HUES64 (cell line): Measurements from ENCODE around the gene ABHD6.
"Not testable (repeated sequence)": the region's sequence is repeated elsewhere in the genome, so short reads cannot be mapped to it uniquely, and the experiment has no call there.

Source experiments
- H3K27ac ChIP-seq: 2 replicates; pipeline ENCODE4 v1.7.0; 2013; ENCODE audit warnings: low read depth, low read length, inconsistent platforms
- H3K27me3 ChIP-seq: 2 replicates; pipeline ENCODE4 v1.6.1; 2013; ENCODE audit warnings: mild to moderate bottlenecking, low read length; ENCODE audit not compliant: insufficient read depth
- H3K36me3 ChIP-seq: 2 replicates; pipeline ENCODE4 v1.6.1; 2013; ENCODE audit warnings: mild to moderate bottlenecking, low read length; ENCODE audit not compliant: insufficient read depth
- H3K4me1 ChIP-seq: 2 replicates; pipeline ENCODE4 v1.6.1; 2013; ENCODE audit warnings: mild to moderate bottlenecking, low read length, moderate library complexity; ENCODE audit not compliant: insufficient read depth
- H3K4me3 ChIP-seq: 2 replicates; pipeline ENCODE4 v1.5.1; 2013; ENCODE audit warnings: mild to moderate bottlenecking, low read length, moderate library complexity
- H3K9ac ChIP-seq: 2 replicates; pipeline ENCODE4 v1.6.1; 2013; ENCODE audit warnings: mild to moderate bottlenecking, low read depth, low read length
- H3K9me3 ChIP-seq: 2 replicates; pipeline ENCODE4 v1.6.1; 2013; ENCODE audit warnings: low read depth, low read length; ENCODE audit not compliant: insufficient read depth
- WGBS: fragments of 150-250, 120-280 bp; methylation state at CpG from one replicate; pipeline ENCODE4 v1.1.7; 2013; ENCODE audit warnings: missing lambda C conversion rate; 5-methylcytosine and 5-hydroxymethylcytosine counted together

ABHD6 gene

GRCh38 chr3:58261954-58262666, 24.5 kb downstream of the ABHD6 start:
- H3K9ac ChIP-seq: no peak overlapping the region
- H3K4me1 ChIP-seq: no peaks in the 10 kb centered on the region
- 94% methylated on average over 3 of the region's 3 CpGs for WGBS
- no peaks in the 10 kb centered on the region for H3K9me3 ChIP-seq
- no peaks in the 10 kb centered on the region for H3K36me3 ChIP-seq
- H3K4me3 ChIP-seq: no peak overlapping the region
- H3K27ac ChIP-seq: no peak overlapping the region
- no peaks in the 10 kb centered on the region for H3K27me3 ChIP-seq

GRCh38 chr3:58266577-58266976, 29.0 kb downstream of the ABHD6 start:
- Histone ChIP-seq H3K4me1 (no peaks in the 10 kb centered on the region), H3K27ac (no peak overlapping the region), H3K36me3 (no peaks in the 10 kb centered on the region), H3K4me3 (no peak overlapping the region), H3K9ac (no peak overlapping the region), H3K9me3 (no peaks in the 10 kb centered on the region), H3K27me3 (no peaks in the 10 kb centered on the region)
- no CpG with 5 or more reads among the region's 1 CpG for WGBS

GRCh38 chr3:58267543-58267942, 30.0 kb downstream of the ABHD6 start:
- not testable (repeated sequence) for H3K27ac ChIP-seq, H3K36me3 ChIP-seq, H3K27me3 ChIP-seq, H3K4me3 ChIP-seq, H3K9me3 ChIP-seq, H3K9ac ChIP-seq, H3K4me1 ChIP-seq
- WGBS: 100% methylated on average over 1 of the region's 1 CpG

- Histone ChIP-seq H3K27ac (no peak overlapping the region), H3K9me3 (no peaks in the 10 kb centered on the region), H3K36me3 (no peaks in the 10 kb centered on the region), H3K4me3 (no peak overlapping the region), H3K27me3 (no peaks in the 10 kb centered on the region), H3K4me1 (no peaks in the 10 kb centered on the region), H3K9ac (no peak overlapping the region)
- WGBS: 94% methylated on average over 2 of the region's 2 CpGs
Observed at GRCh38 chr3:58269356-58269755, 31.8 kb downstream of the ABHD6 start.

- H3K27ac ChIP-seq: no peak overlapping the region
- no peak overlapping the region for H3K9ac ChIP-seq
- H3K27me3 ChIP-seq: no peaks in the 10 kb centered on the region
- H3K36me3 ChIP-seq: no peaks in the 10 kb centered on the region
- H3K4me3 ChIP-seq: no peak overlapping the region
- WGBS: 95% methylated on average over 2 of the region's 2 CpGs
- no peaks in the 10 kb centered on the region for H3K4me1 ChIP-seq
- H3K9me3 ChIP-seq: no peaks in the 10 kb centered on the region
Observed at GRCh38 chr3:58270485-58270884, 32.9 kb downstream of the ABHD6 start.

GRCh38 chr3:58271901-58272501, 34.4 kb downstream of the ABHD6 start:
- 93% methylated on average over 4 of the region's 7 CpGs for WGBS
- no peak overlapping the region for H3K27ac ChIP-seq
- no peak overlapping the region for H3K9ac ChIP-seq
- H3K36me3 ChIP-seq: no peaks in the 10 kb centered on the region
- no peaks in the 10 kb centered on the region for H3K9me3 ChIP-seq
- H3K27me3 ChIP-seq: no peaks in the 10 kb centered on the region
- H3K4me3 ChIP-seq: no peak overlapping the region
- H3K4me1 ChIP-seq: no peaks in the 10 kb centered on the region

- no peaks in the 10 kb centered on the region for H3K4me1 ChIP-seq
- WGBS: 97% methylated on average over 3 of the region's 3 CpGs
- no peak overlapping the region for H3K4me3 ChIP-seq
- H3K9me3 ChIP-seq: no peaks in the 10 kb centered on the region
- no peak overlapping the region for H3K9ac ChIP-seq
- H3K27ac ChIP-seq: no peak overlapping the region
- H3K27me3 ChIP-seq: no peaks in the 10 kb centered on the region
- H3K36me3 ChIP-seq: no peaks in the 10 kb centered on the region
Observed at GRCh38 chr3:58272891-58273290, 35.3 kb downstream of the ABHD6 start.

GRCh38 chr3:58273362-58273761, 35.8 kb downstream of the ABHD6 start:
- not testable (repeated sequence) for H3K36me3 ChIP-seq, H3K4me1 ChIP-seq, H3K9ac ChIP-seq, H3K27me3 ChIP-seq, H3K9me3 ChIP-seq, H3K27ac ChIP-seq, H3K4me3 ChIP-seq
- 94% methylated on average over 3 of the region's 3 CpGs for WGBS

- WGBS: 87% methylated on average over 3 of the region's 3 CpGs
- H3K9me3 ChIP-seq: no peaks in the 10 kb centered on the region
- H3K27me3 ChIP-seq: no peaks in the 10 kb centered on the region
- H3K4me3 ChIP-seq: no peak overlapping the region
- no peaks in the 10 kb centered on the region for H3K36me3 ChIP-seq
- H3K4me1 ChIP-seq: no peaks in the 10 kb centered on the region
- no peak overlapping the region for H3K9ac ChIP-seq
- no peak overlapping the region for H3K27ac ChIP-seq
Observed at GRCh38 chr3:58274027-58274614, 36.5 kb downstream of the ABHD6 start.

- WGBS: 64% methylated on average over 7 of the region's 7 CpGs
- H3K9me3 ChIP-seq: no peaks in the 10 kb centered on the region
- H3K27me3 ChIP-seq: no peaks in the 10 kb centered on the region
- no peak overlapping the region for H3K4me3 ChIP-seq
- no peak overlapping the region for H3K27ac ChIP-seq
- H3K9ac ChIP-seq: no peak overlapping the region
- H3K36me3 ChIP-seq: no peaks in the 10 kb centered on the region
- no peaks in the 10 kb centered on the region for H3K4me1 ChIP-seq
Observed at GRCh38 chr3:58281069-58281468, 43.5 kb downstream of the ABHD6 start.

- no peak overlapping the region for H3K9ac ChIP-seq
- whole genome bisulfite sequencing: 96% methylated on average over 7 of the region's 7 CpGs
Observed at GRCh38 chr3:58285334-58285733, 47.7 kb downstream of the ABHD6 start.

More at GRCh38 chr3:58285334-58285733, 47.7 kb downstream of the ABHD6 start:
- Histone ChIP-seq H3K27ac (no peak overlapping the region), H3K27me3 (no peaks in the 10 kb centered on the region), H3K36me3 (no peaks in the 10 kb centered on the region), H3K4me3 (no peak overlapping the region), H3K9me3 (no peaks in the 10 kb centered on the region), H3K4me1 (no peaks in the 10 kb centered on the region)
